H1 (cell line): ENCODE data around the gene PATE2. TPM values are rescaled to one million over a fixed set of nuclear protein-coding genes. Genes with fewer than 3 reads are reported as not detected.

Experiments
- CTCF ChIA-PET: fragments of 300-600 bp; sonication (Branson Sonifier 250); formaldehyde crosslinking; loops from one replicate; lab custom pipeline; 2021; ENCODE audit not compliant: partially characterized antibody; lab: Charles Lee
- POLR2A ChIA-PET: fragments of 300-600 bp; sonication (Branson Sonifier 250); formaldehyde crosslinking; loops from one replicate; lab custom pipeline; 2021; ENCODE audit warnings: inconsistent platforms; ENCODE audit not compliant: partially characterized antibody; lab: Charles Lee
- DNase-seq, 2 experiments: peaks; one replicate each; pipeline versions ENCODE4 v3.0.0 to v3.0.0-alpha.2; 2010 to 2022; ENCODE audit warnings: low spot score in 2 of 2, low read depth in 1 of 2, mixed read lengths in 1 of 2
- FAIRE-seq: peaks from 2 replicates; lab custom pipeline; 2011; peaks lifted over from hg19 to GRCh38; lab: Jason Lieb, UNC
- H2AFZ ChIP-seq: 2 replicates; pipeline ENCODE4 v1.8.1; 2012; ENCODE audit warnings: low read length, inconsistent platforms
- H2AK5ac ChIP-seq: 2 replicates; pipeline ENCODE4 v1.6.1; 2013; ENCODE audit warnings: low read depth, low read length
- H2BK120ac ChIP-seq: replicated peaks from 2 replicates; pipeline ENCODE3; 2013; ENCODE audit warnings: low read depth, low read length, inconsistent platforms
- H2BK12ac ChIP-seq: 2 replicates; pipeline ENCODE4 v1.6.1; 2013; ENCODE audit warnings: low read depth, low read length
- H2BK15ac ChIP-seq: 2 replicates; pipeline ENCODE4 v1.6.1; 2013; ENCODE audit warnings: low read length
- H2BK20ac ChIP-seq: 2 replicates; pipeline ENCODE4 v1.6.1; 2013; ENCODE audit warnings: low read length
- H2BK5ac ChIP-seq: 2 replicates; pipeline ENCODE4 v1.6.1; 2013; ENCODE audit warnings: low read depth, low read length
- H3K14ac ChIP-seq: 2 replicates; pipeline ENCODE4 v1.6.1; 2013; ENCODE audit warnings: inconsistent platforms; ENCODE audit not compliant: insufficient read length
- H3K18ac ChIP-seq: 2 replicates; pipeline ENCODE4 v1.6.1; 2013; ENCODE audit warnings: low read length; ENCODE audit errors: extremely low read depth
- H3K23ac ChIP-seq: 2 replicates; pipeline ENCODE4 v1.6.1; 2013; ENCODE audit warnings: inconsistent platforms; ENCODE audit not compliant: insufficient read length
- H3K23me2 ChIP-seq: 2 replicates; pipeline ENCODE4 v1.6.1; 2013; ENCODE audit warnings: low read depth, low read length
- H3K27ac ChIP-seq: 2 replicates; pipeline ENCODE4 v1.6.1; 2011; ENCODE audit warnings: low read depth, low read length, inconsistent platforms
- H3K27me3 ChIP-seq, 4 experiments: replicated peaks in 1 of 4; 1 replicate in 1 of 4; 2 replicates in 3 of 4; pipeline versions ENCODE4 v1.6.1 to v1.8.1; 2011 to 2013; ENCODE audit warnings: low read length in 3 of 4, mild to moderate bottlenecking in 3 of 4, inconsistent platforms in 2 of 4, mixed read lengths in 2 of 4, moderate library complexity in 1 of 4; ENCODE audit not compliant: control insufficient read depth in 3 of 4, insufficient read depth in 3 of 4; ENCODE audit errors: extremely low read depth in 1 of 4
- H3K36me3 ChIP-seq, 4 experiments: 2 replicates each; pipeline versions ENCODE4 v1.6.1 to v1.8.1; 2011 to 2013; ENCODE audit warnings: mild to moderate bottlenecking in 4 of 4, low read length in 3 of 4, moderate library complexity in 2 of 4, control low read depth in 1 of 4, inconsistent platforms in 1 of 4; ENCODE audit not compliant: insufficient read depth in 4 of 4, control insufficient read depth in 2 of 4
- H3K4ac ChIP-seq: replicated peaks from 2 replicates; pipeline ENCODE3; 2013; ENCODE audit warnings: low read length, low read depth, mixed read lengths, inconsistent platforms; ENCODE audit not compliant: insufficient read length
- H3K4me1 ChIP-seq, 4 experiments: replicated peaks in 1 of 4; 1 replicate in 1 of 4; 2 replicates in 3 of 4; pipeline versions ENCODE4 v1.6.1 to v1.8.1; 2011 to 2013; ENCODE audit warnings: low read length in 3 of 4, inconsistent platforms in 2 of 4, mixed read lengths in 1 of 4; ENCODE audit not compliant: insufficient read depth in 4 of 4, control insufficient read depth in 3 of 4
- H3K4me2 ChIP-seq, 2 experiments: 2 replicates each; pipeline versions ENCODE4 v1.6.1 to v1.8.1; 2011 to 2013; ENCODE audit warnings: low read depth in 2 of 2, low read length in 2 of 2, control low read depth in 1 of 2, inconsistent platforms in 1 of 2, mild to moderate bottlenecking in 1 of 2; ENCODE audit not compliant: insufficient read depth in 1 of 2
- H3K4me3 ChIP-seq, 4 experiments: fragments of 200-600, 300-600 bp in 1 of 4; sonication (generic), shearing (Covaris generic), sonication (Bioruptor Twin) in 1 of 4; 2 replicates each; pipeline versions ENCODE4 v1.5.1 to v1.8.1; 2011 to 2016; ENCODE audit warnings: low read length in 4 of 4, low read depth in 3 of 4, control low read depth in 2 of 4, inconsistent platforms in 2 of 4, mild to moderate bottlenecking in 2 of 4, mixed read lengths in 1 of 4, moderate library complexity in 1 of 4; ENCODE audit not compliant: insufficient read depth in 2 of 4; ENCODE audit errors: extremely low read depth in 1 of 4
- H3K56ac ChIP-seq: replicated peaks from 2 replicates; pipeline ENCODE3; 2013; ENCODE audit warnings: low read depth, mild to moderate bottlenecking, mixed read lengths, low read length, inconsistent platforms; ENCODE audit not compliant: insufficient read length
- H3K79me1 ChIP-seq: 2 replicates; pipeline ENCODE4 v1.6.1; 2013; ENCODE audit warnings: low read depth, low read length, control low read depth
- H3K79me2 ChIP-seq, 2 experiments: 2 replicates each; pipeline versions ENCODE4 v1.6.1 to v1.8.1; 2012 to 2013; ENCODE audit warnings: low read length in 2 of 2, mild to moderate bottlenecking in 2 of 2, inconsistent platforms in 1 of 2; ENCODE audit not compliant: insufficient read depth in 2 of 2, control insufficient read depth in 1 of 2
- H3K9ac ChIP-seq, 4 experiments: replicated peaks in 1 of 4; 1 replicate in 1 of 4; 2 replicates in 3 of 4; pipeline versions ENCODE4 v1.6.1 to v1.8.1; 2011 to 2013; ENCODE audit warnings: low read depth in 3 of 4, low read length in 3 of 4, control low read depth in 2 of 4, mild to moderate bottlenecking in 2 of 4, moderate library complexity in 2 of 4, inconsistent platforms in 1 of 4; ENCODE audit errors: extremely low read depth in 1 of 4
- H3K9me3 ChIP-seq, 2 experiments: 2 replicates each; pipeline versions ENCODE4 v1.6.1 to v1.8.1; 2012 to 2013; ENCODE audit warnings: mild to moderate bottlenecking in 2 of 2, moderate library complexity in 2 of 2, control low read depth in 1 of 2, inconsistent platforms in 1 of 2, low read depth in 1 of 2, low read length in 1 of 2, mixed read lengths in 1 of 2; ENCODE audit not compliant: insufficient read depth in 2 of 2
- H4K20me1 ChIP-seq, 2 experiments: replicated peaks in 1 of 2; 2 replicates each; pipeline versions ENCODE3 to v1.8.1; 2011 to 2013; ENCODE audit warnings: inconsistent platforms in 2 of 2, low read length in 2 of 2, mild to moderate bottlenecking in 1 of 2; ENCODE audit not compliant: insufficient read depth in 2 of 2, control insufficient read depth in 1 of 2
- H4K5ac ChIP-seq: 2 replicates; pipeline ENCODE4 v1.6.1; 2013; ENCODE audit warnings: low read length, low read depth, mixed read lengths, inconsistent platforms; ENCODE audit not compliant: insufficient read length
- H4K8ac ChIP-seq: 2 replicates; pipeline ENCODE4 v1.8.0; 2013; ENCODE audit warnings: mild to moderate bottlenecking, moderate library complexity, low read length, inconsistent platforms; ENCODE audit not compliant: insufficient read depth; ENCODE audit errors: extremely low read depth
- H4K91ac ChIP-seq: replicated peaks from 2 replicates; pipeline ENCODE3; 2013; ENCODE audit warnings: low read length, mixed read lengths, inconsistent platforms; ENCODE audit not compliant: insufficient read length
- CTBP2 ChIP-seq: IDR thresholded peaks from 2 replicates; pipeline ENCODE4 v1.7.0; 2011; ENCODE audit warnings: borderline replicate concordance, mild to moderate bottlenecking, moderate library complexity, mixed read lengths, low read length; ENCODE audit not compliant: insufficient read depth, insufficient read length
- WGBS, 2 experiments: shearing (Covaris generic) in 1 of 2; methylation state at CpG; one replicate each; pipeline versions ENCODE4 v1.1.6 to v1.1.7; 2013 to 2015; ENCODE audit warnings: low lambda C conversion rate in 2 of 2, mixed read lengths in 2 of 2, inconsistent platforms in 1 of 2, low coverage in 1 of 2, missing lambda C conversion rate in 1 of 2; ENCODE audit not compliant: insufficient replicate concordance in 2 of 2, insufficient coverage in 1 of 2, insufficient read length in 1 of 2; ENCODE audit errors: extremely low coverage in 1 of 2, missing lambda C conversion rate in 1 of 2; 5-methylcytosine and 5-hydroxymethylcytosine counted together
- polyA plus RNA-seq, 7 experiments: library from polyadenylated mRNA; depleted of rRNA in 3 of 7; stranded (reverse) in 5 of 7; unstranded in 2 of 7; fragments of >200 nt in 5 of 7; fragments of 200-250 nt in 2 of 7; gene quantifications; 1 replicate in 5 of 7; 2 replicates in 1 of 7; 4 replicates in 1 of 7; pipeline versions ENCODE4 v1.2.1 to v1.2.3, GENCODE V29; 2011 to 2013; ENCODE audit warnings: missing spikeins in 2 of 7, mixed read lengths in 2 of 7
- total RNA-seq: library from RNA; stranded (reverse); fragmentation: NEBNext Ultra II Directional; extraction: Animal tissue kit (Norgen Biotek cat#: 25700); gene quantifications from 2 replicates; pipeline ENCODE4 v1.2.1, GENCODE V29; 2021

Gene PATE2
- total and polyA plus RNA-seq, 2 of the 8 experiments (the other 6 are each of a cell fraction or from before 2014, with no cell fraction given) = 0.14 TPM; not detected in 1

DNA sequence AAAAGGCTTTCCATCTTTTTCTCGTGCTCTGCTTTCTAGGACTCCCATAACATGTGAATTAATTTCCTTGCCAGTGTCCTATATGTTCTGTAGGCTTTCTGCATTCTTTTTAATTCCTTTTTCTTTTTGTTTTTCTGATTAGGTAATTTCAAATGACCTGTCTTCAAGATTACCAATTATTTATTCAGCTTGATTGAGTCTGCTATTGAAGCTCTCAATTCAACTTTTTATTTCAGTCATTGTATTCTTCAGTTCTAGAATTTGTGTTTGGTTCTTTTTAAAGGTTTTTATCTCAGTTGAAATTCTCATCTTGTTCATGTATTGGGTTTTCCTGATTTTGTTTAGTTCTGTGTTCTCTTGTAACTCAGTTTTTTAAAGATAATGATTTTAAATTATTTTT, 23.8 kb upstream of the PATE2 start:
- Histone ChIP-seq H3K36me3 (no peaks in the 10 kb centered on the region), H4K5ac (no peak overlapping the region), H3K23me2 (no peaks in the 10 kb centered on the region), H2BK20ac (no peak overlapping the region), H3K27me3 (no peaks in the 10 kb centered on the region), H2AK5ac (no peak overlapping the region), H3K9ac (no peak overlapping the region), H2BK5ac (no peak overlapping the region), H3K4ac (no peak overlapping the region), H3K79me1 (no peaks in the 10 kb centered on the region), H4K8ac (no peak overlapping the region), H2BK12ac (no peak overlapping the region), H4K91ac (no peak overlapping the region), H3K27ac (no peak overlapping the region), H3K4me2 (no peak overlapping the region), H4K20me1 (no peaks in the 10 kb centered on the region), H3K14ac (no peak overlapping the region), H2BK120ac (no peak overlapping the region), H3K56ac (no peak overlapping the region), H3K79me2 (no peaks in the 10 kb centered on the region), H2AFZ (no peak overlapping the region), H2BK15ac (no peak overlapping the region), H3K9me3 (peaks cover 4 to 6% of the 10 kb centered on the region in 2 experiments; a peak in 3 of 4 replicates), H3K4me1 (peaks cover 0 to 3% (median 0%) of the 10 kb centered on the region in 4 experiments; a peak in 1 of 7 replicates), H3K23ac (no peak overlapping the region), H3K4me3 (no peak overlapping the region), H3K18ac (no peak overlapping the region)
- WGBS, 2 experiments = 100% methylated on average over 1 of the region's 1 CpG; no CpG with 5 or more reads in 1 of the 2 experiments
- FAIRE-seq (no peak), DNase-seq (no peak)
- ChIA-PET POLR2A (no interaction called here), CTCF (no interaction called here)
- no peak for TF ChIP-seq CTBP2
